GM19025 (cell line): ENCODE results near the gene ADGRF1.
"Not testable (repeated sequence)": the region's sequence is repeated elsewhere in the genome, so short reads cannot be mapped to it uniquely, and the experiment has no call there.

ENCODE experiments used
- ATAC-seq: cut with Tn5 transposase; IDR thresholded peaks from one replicate; pipeline ENCODE4 v1.9.1; 2021; ENCODE audit warnings: mild to moderate bottlenecking, low read depth, moderate library complexity; ENCODE audit not compliant: unreplicated experiment

The ADGRF1 gene

DNA sequence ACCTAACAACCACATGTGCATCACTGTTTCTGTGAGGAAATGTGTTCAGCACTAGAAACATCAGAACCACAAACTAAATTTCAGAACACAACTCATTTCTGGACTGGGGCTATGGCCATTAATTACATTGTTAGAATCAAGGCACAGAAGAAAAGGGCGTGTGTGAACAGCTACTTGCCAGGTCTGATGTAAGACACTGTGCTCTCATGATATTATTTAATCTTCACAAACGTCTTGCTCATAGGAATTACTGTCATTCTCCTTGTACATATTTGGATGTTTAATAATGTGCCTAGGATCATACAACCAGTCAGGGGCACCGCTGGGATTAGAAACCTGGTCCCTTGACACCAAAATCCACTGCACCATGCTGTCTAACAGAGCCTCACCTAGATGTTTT is 14.8 kb downstream of the ADGRF1 start:
- ATAC-seq = no peak

DNA sequence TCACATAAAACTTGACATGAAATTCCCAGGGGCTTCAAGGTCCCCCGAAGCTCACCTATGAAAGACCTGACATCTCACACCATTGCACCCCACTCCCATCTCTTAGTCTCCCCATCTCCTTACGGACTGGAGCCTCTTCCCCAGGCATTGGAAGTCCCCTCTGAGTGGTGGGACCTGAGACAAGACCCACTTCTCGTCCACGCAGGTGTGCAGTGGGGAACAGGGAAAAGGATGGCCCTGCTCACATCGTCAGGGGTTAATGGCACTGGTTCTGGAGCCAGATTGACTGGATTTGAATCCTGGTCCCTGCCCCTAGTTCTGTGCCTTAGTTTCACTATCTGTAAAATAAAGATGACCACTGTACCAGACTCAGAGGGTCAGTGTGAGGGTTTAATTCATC is 15.5 kb downstream of the ADGRF1 start:
- no peak for ATAC-seq

- ATAC-seq = no peak
These were observed 18.6 kb downstream of the ADGRF1 start for GRCh38 chr6:47023573-47023972.

GRCh38 chr6:47022191-47022590 is 19.9 kb downstream of the ADGRF1 start:
- no peak for ATAC-seq

DNA sequence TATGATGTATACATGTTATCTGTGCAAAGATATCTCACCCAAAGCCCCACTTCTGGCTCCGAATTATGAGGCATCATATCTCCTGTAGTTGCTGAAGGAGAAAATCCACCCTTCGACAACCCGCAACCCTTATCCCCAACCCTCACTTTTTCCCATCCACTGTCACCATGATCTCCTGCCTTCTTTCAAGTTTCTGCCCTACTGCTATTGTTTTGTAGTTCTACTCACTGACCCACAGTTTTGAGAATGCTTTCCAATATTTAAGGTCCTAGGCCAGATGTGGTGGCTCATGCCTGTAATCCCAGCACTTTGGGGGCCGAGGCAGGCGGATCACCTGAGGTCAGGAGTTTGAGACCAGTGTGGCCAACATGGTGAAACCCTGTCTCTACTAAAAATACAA is 22.2 kb downstream of the ADGRF1 start:
- ATAC-seq = no peak

GRCh38 chr6:47016909-47017308 is 25.2 kb downstream of the ADGRF1 start:
- ATAC-seq = no peak

DNA sequence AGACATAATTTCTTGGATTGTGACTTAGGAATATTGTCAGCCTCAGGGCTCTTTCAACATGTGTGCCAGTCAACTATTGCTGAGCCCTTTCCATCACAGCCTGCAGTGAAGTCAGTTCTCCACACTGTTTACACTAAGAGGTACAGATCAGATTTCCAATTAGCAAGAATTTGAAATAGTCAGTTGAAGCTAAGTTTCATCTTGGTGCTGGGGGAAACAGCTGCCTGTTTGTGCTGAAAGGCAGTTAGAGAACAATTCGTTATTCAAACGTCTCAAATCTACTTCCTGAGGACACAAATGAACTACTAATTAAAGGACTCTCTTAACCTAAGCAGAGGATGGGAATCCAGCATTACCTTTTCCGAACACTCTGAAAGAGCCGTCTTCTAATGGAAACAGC is 25.9 kb downstream of the ADGRF1 start:
- no peak for ATAC-seq

GRCh38 chr6:47014401-47014800 is 27.7 kb downstream of the ADGRF1 start:
- ATAC-seq = no peak

GRCh38 chr6:47009583-47009982 is 32.5 kb downstream of the ADGRF1 start:
- no peak for ATAC-seq

- ATAC-seq = no peak
These were observed 33.8 kb downstream of the ADGRF1 start for GRCh38 chr6:47008397-47008763.

GRCh38 chr6:47007657-47008396 is 34.3 kb downstream of the ADGRF1 start:
- no peak for ATAC-seq

DNA sequence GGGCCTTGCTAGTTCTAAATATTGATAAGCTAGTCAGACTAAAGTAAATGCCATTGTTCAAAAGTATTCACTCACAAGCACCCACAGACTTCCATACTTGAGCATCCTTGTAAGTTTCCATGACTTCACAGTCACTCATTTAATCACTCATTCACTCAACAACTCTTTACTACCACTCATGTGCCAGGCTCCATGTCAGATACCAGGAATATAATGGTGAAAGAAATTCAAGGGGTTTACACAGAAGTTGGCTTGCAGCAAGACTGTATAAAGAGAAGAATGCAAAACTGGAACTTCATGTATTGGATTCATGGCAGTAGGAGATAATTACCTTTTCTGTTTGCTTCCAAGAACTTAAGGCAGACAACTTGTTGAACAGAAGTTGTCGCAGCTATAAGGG is 36.6 kb downstream of the ADGRF1 start:
- ATAC-seq = no peak

DNA sequence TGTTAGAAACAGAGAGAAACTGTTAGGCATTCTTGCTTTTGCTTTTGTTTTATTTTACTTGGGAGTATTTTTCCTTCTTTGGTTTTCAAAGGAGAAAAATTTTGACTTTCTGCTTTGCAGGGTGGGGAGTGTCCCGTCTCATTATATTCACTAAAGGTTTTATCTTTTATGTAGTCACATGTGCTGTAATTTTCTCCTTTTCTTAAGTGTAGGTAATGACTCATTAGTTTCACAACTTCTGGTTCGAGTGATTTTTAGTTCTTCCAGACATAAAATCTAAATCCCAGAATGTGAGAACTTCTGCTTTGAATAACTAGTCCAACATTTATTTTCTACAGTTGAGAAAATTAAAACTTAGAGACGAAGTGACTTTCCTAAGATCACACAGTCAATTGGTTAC is 37.7 kb downstream of the ADGRF1 start:
- no peak for ATAC-seq

GRCh38 chr6:47000842-47001241 is 41.3 kb downstream of the ADGRF1 start:
- ATAC-seq = no peak

DNA sequence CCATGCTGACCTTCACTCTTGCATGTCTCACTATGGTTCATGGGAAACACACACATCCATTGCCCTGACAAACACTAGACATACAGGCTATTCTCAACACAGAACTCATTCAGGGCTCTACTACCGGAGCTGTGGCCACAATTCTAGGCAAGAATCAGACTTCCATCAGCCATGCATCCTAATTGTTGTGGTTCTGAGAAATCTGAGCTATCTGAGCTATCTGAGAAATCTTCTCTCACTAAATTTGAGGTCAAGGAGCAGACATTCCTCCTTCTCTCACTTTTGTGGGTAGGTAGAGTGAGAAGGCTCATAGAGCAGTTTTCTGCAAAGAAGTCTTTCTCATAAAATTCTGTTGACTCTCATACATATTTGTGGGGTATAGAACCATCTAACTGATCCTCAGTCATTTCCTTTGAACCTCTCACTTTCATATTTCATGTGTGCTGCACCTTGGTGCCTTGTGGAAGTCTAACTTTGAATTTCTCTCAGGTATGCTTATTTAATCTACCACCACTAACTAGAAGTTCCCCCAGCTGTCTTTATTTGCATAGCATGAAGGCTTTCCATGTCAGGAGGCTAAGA is 43.6 kb downstream of the ADGRF1 start:
- no peak for ATAC-seq

- no peak for ATAC-seq
These were observed 44.5 kb downstream of the ADGRF1 start for GRCh38 chr6:46997646-46998045.

- no peak for ATAC-seq
These were observed 45.1 kb downstream of the ADGRF1 start for GRCh38 chr6:46996860-46997641.

DNA sequence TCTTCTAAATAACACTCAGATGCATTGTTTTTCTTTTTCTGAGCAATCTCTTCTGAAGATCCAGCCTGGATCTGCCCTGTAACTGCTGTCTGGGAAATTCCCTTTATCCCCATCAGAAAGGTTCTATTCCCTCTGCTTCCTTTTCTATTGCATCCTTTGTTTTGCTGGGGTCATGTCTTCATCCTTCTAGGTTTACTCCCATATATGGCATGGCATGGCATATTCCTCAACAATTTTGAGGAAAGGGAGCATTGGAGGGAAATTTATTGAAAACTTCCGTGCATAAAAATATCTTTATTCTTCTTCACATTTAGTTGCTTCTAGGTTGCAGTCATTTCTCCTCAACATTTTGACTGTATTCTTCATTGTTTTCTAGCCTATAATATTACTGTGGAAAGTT is 47.2 kb downstream of the ADGRF1 start:
- no peak for ATAC-seq

DNA sequence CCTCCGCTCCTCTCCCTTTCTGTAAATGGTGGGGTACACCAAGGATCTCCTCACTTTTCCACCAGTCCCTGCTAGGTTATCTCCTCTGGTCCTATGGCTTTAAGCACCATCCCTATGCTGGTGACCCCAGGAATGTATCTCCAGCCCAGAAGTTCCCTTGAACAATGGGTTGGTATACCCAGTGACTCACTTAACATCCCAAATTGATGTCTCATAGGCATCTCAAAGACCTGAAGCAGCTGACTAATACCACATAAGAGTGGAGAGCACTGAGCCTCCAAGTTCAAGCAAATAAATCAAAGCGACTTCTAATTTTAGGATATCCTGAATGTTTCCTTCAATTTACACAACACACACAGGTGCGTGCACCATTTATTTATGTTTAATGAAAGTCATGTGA is 48.3 kb downstream of the ADGRF1 start:
- ATAC-seq = no peak

DNA sequence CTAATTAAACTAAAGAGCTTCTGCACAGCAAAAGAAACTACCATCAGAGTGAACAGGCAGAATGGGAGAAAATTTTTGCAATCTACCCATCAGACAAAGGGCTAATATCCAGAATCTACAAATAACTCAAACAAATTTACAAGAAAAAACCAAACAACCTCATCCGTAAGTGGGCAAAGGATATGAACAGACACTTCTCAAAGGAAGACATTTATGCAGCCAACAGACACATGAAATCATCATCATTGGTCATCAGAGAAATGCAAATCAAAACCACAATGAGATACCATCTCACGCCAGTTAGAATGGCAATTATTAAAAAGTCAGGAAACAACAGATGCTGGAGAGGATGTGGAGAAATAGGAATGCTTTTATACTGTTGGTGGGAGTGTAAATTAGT is 49.7 kb downstream of the ADGRF1 start:
- not testable (repeated sequence) for ATAC-seq

DNA sequence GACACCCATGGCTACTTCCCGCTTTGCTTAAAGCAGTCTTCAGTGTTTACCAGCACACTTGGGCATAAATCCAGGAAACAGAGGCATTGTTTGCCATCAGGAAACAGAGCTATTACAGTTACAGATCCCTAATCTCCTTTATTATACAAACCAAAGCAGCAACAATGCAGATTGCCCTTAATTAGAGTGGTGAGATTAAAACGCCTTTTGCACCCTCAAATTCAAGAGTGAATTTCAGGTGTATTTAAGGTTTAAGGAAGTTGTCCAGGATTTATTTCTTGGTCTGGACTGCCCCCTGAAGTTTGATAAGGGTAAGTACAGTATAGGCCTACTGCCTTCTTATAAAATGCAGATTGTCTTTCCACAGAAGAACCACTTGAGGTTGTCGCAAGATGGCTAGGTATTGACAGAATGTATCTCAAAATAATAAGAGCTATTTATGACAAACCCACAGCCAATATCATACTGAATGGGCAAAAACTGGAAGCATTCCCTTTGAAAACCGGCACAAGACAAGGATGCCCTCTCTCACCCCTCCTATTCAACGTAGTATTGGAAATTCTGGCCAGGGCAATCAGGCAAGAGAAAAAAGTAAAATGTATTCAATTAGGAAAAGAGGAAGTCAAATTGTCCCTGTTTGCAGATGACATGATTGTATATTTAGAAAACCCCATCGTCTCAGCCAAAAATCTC is 51.2 kb downstream of the ADGRF1 start:
- not testable (repeated sequence) for ATAC-seq
